SH-SY5Y (cell line): ENCODE measurements around the gene SLC1A4.

Experiments
- GATA2 ChIP-seq: IDR thresholded peaks from 2 replicates; pipeline ENCODE4 v1.6.1; 2011; ENCODE audit warnings: mild to moderate bottlenecking, low read depth, low read length
- GATA3 ChIP-seq: IDR thresholded peaks from 2 replicates; pipeline ENCODE4 v1.6.1; 2011; ENCODE audit warnings: low read depth, mild to moderate bottlenecking, low read length, moderate library complexity

- TF ChIP-seq GATA3: no peak
- no peak for TF ChIP-seq GATA2
Measured at GRCh38 chr2:65062843-65063825, 73.9 kb downstream of the SLC1A4 start.
